DMS79 (cell line): ENCODE measurements around the gene LRRC27.

ENCODE experiments used
- DNase-seq: peaks from one replicate; lab custom pipeline; 2025; lab: John Stamatoyannopoulos, UW

Gene LRRC27

GRCh38 chr10:132402781-132403241 lies 70.8 kb downstream of the LRRC27 start:
- no peak for DNase-seq

DNA sequence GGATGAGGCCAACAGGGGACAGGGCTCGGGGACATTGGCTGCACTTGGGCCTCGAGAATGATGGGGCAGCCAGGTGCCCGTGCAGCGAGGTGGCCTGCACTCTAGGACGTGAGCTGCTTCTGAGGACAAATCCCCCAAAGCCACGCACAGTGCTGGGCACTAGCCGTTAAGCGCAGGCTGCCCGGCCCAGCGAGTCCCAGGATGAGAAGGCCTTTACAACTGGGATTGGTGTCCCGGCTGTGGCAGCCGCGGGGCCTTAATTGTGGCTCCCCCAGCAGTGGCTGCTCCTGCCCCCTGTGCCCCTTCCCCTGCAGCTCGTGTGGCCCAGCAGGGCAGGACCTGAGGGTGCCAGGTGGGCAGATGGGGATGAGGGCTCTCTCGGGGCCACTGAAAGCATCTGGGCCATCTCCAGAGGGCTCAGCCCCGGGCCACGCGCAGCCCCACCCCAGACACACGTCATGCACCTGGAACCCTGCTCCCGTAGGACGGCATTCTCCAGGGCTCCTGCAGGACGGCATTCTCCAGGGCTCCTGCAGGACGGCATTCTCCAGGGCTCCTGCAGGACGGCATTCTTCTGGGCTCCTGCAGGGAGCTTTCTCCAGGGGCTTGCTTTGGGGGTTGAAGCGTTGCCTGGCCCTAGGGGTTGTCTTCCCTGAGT lies 71.6 kb downstream of the LRRC27 start:
- DNase-seq = no peak

DNA sequence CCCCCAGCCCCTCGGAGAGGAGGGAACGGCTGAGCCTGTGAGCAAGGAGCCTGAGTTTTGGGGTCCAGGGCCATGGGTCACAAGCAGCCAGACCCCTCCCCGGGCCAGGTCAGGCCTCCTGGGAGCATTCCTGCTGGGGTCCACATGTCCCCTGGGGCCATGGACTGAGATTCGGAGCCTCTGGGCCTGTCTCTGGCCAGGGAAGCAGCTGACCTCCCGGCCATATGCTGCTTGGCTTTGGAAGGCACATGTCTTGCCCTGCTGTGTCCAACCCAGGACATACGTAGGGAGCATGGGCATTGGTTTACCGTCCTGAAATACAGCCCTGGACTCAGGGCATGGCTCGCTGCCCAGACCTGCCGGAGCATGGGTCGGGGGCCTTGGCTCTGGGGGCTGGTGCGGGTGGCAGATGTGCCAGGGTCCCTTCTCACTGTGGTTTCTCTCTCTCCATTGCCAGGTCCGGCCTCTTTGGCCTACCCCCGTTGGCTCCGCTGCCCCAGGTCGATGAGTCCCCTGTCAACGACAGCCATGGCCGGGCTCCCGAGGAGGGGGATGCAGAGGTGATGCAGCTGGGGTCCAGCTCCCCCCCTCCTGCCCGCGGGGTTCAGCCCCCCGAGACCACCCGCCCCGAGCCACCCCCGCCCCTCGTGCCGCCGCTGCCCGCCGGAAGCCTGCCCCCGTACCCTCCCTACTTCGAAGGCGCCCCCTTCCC lies 72.3 kb downstream of the LRRC27 start:
- no peak for DNase-seq

DNA sequence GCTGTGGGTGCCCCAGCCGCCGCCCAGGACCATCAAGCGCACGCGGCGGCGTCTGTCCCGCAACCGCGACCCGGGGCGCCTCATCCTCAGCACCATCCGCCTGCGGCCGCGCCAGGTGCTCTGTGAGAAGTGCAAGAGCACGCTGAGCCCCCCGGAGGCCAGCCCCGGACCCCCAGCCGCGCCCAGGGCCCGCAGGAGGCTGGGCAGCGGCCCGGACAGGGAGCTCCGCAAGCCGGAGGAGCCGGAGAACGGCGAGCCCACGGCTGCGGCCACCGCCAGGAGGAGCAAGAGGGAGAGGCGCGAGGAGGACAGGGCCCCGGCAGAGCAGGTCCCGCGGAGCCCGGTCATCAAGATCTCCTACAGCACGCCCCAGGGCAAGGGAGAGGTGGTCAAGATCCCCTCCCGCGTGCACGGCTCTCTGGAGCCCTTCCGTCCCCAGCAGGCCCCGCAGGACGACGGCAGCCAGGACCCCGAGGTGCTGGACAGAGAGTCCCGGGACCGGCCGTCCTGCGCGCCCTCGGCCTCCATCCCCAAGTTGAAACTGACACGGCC lies 73.0 kb downstream of the LRRC27 start:
- DNase-seq = no peak

DNA sequence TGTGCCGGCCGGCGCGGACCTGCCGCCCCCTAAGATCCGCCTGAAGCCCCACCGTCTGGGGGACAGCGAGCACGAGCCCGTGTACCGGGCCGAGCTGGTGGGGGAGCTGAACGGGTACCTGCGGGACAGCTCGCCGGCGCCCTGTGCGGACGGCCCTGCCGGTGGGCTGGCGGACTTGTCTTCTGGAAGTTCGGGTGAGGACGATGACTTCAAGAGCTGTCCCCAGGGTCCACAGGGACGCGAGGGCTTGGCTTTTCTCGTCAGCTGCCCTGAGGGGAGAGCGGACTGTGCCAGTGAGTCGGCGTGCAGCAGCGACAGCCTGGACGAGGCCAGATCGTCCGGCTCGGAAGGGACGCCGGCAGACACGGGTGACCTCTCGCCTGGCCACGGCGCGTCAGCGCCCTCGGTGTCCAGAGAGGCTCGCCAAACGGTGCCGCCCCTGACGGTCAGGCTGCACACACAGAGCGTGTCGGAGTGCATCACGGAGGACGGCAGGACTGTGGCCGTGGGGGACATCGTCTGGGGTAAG lies 73.5 kb downstream of the LRRC27 start:
- DNase-seq = no peak

DNA sequence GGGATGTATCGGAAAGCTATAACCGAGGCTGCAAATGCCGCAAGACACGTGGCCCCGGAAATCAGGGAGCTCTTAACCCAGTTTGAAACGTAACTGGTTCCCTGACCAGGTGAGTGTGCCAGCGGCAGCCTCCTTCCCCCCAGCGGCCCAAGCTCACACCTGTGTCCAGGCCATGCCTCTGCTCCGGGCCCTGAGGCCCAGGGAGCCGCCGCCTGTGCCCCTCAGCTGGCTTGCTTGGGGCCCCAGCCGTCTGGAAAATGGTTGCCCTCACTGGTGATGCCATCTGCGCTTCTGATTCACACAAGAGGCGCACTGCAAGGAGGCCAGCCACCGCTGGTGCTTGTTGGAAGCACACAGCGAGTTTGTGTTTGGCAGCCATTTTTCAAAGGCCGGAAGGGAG lies 74.2 kb downstream of the LRRC27 start:
- no peak for DNase-seq

DNA sequence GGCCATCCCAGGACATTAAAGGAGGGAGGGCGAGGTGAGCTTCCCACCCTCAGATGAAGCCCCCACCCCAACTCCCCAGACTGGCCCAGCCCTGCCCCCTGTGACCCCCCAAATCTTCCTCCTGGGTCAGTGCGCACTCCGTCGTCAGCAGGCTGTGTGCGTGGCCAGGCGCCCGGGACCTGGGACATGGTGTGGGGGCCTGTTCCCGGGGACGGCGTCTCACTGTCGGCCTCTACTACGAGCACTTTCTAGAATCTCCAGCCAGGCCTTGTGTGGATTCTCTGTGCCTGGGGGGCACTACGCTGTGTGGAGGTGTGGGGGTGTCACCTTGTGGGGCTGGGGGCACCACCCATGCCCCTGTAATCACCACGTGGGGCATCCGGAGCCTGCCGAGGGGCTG lies 74.8 kb downstream of the LRRC27 start:
- DNase-seq = no peak

GRCh38 chr10:132407243-132407746 lies 75.3 kb downstream of the LRRC27 start:
- DNase-seq = no peak

GRCh38 chr10:132407846-132408278 lies 75.9 kb downstream of the LRRC27 start:
- peak; percentile 47 for DNase-seq

- no peak for DNase-seq
Observed at GRCh38 chr10:132408367-132408781, 76.4 kb downstream of the LRRC27 start.

GRCh38 chr10:132408823-132409666 lies 77.1 kb downstream of the LRRC27 start:
- no peak for DNase-seq

- DNase-seq = no peak
Observed at GRCh38 chr10:132409667-132410028, 77.7 kb downstream of the LRRC27 start.

- no peak for DNase-seq
Observed at GRCh38 chr10:132410056-132410778, 78.2 kb downstream of the LRRC27 start.

DNA sequence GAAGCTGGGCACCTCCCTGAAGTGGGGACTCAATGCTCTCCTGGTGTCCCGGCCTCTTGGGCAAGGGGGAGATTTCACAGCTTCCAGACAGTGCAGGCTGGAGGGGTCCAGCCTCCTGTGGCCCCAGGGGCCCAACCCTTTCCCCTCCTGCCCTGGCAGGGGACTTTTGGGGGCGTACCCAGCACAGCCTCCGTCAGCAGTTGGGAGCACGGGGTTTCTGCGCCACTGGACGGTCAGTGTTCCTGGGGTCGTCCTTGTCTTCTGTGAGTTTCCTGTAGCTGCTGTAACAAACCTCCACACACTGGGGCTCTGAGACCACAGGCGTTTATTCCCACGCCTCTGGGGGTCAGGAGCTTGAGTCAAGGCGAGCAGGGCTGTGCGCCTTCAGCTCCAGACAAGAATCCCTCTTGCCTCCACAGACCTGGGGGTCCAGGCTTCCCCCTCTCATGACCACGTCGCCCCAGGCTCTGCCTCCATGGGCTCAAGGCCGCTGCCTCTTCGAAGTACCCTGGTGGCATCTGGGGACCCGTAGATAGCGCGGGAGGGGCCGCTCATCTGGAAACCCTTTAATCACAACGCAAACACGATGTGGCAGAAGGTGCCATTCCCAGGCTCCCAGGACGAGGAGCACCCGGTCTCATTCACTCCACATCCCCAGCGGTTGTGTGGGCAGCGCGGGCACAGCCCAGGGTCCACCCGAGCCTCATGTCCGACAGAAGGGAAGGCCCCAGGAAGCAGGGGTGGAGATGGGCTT lies 79.0 kb downstream of the LRRC27 start:
- DNase-seq = no peak

DNA sequence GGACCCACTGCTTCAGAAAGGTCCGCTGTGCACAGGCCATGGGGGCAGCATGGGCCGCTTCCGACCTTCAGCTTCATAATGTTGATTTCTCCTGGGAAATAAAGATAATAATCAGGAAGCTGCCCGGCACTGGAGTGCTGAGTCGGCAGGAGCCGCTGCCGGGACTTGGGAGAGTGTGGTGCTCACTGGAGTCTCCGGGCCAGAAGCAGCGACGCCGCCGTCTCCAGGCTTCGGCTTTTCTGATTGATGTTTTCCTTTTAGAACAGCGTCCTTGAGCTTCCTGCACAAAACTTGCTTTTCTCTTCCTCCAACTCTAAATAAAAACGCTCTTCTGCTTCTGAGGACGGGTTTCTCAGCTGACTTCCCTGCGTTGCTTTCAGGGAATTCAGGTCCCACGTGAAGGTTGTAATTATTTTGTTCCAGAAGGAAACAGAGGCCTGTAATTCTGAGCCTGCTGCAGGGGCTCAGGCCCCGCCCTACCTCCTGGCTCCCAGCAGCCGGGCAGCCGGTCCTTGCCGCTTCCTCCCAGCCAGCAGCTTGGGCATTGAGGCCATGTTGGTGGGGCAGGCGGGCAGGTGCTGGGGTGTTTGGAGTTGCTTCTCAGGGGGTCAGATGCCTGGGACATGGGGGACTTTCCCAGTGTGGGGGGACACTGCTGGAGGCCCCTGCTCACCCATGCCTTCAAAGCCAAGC lies 79.7 kb downstream of the LRRC27 start:
- no peak for DNase-seq

GRCh38 chr10:132412316-132413192 lies 80.6 kb downstream of the LRRC27 start:
- no peak for DNase-seq

GRCh38 chr10:132413226-132414205 lies 81.5 kb downstream of the LRRC27 start:
- no peak for DNase-seq
